Measurements from ENCODE around the gene NRCAM. TPM values are rescaled to one million over a fixed set of nuclear protein-coding genes. Genes with fewer than 3 reads are reported as not detected.

The NRCAM gene
- total and polyA plus RNA-seq, 10 of the 15 experiments (the other 5 are each of a cell fraction or from before 2014, with no cell fraction given) = 0.30 to 2.0 (median 1.0) TPM

DNA sequence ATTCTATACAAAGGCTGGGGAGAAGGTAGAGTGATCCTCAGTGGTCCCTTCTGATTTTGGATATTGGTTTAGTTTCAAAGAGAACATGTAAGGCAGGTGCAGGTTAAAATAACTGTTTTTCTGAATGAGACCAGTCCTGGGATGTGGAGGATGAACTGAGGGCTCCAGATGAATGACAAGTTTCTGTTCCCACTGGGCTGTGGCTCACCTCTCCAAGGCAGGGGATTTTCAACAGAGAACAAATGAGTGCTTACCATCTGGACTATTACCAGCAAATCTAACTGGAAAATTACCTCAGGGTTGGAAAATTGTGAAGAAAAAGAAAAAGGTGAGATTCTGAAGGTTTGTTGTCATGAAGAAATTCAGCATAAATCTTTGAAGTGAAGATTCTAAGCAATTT, 334.1 kb downstream of the NRCAM start:
- FAIRE-seq (no peak), DNase-seq (ENCODE audit: low read depth, low spot score) (no peak), ATAC-seq (peak; percentile 49)
- SMC1A ChIA-PET (ENCODE audit: uncharacterized antibody, unreplicated experiment) = interaction anchor here (1.3 to 3.9 kb wide), 6 partner anchors 9 to 23 kb away, joined by 6 to 65 read pairs (median 20); partner anchors contain the start of gene LAMB4
- Histone ChIP-seq H4K20me1 (ENCODE audit: control insufficient read depth, insufficient read depth) (no peaks in the 10 kb centered on the region), H3K4me2 (ENCODE audit: control insufficient read depth, insufficient read depth) (no peak overlapping the region), H3K36me3 (ENCODE audit: control insufficient read depth in 2 of 2, insufficient read depth in 2 of 2, low read length in 1 of 2) (no peaks in the 10 kb centered on the region), H3K4me1 (ENCODE audit: control insufficient read depth, insufficient read depth, low read length) (no peaks in the 10 kb centered on the region), H3K79me2 (ENCODE audit: control insufficient read depth, insufficient read depth, low read length) (no peaks in the 10 kb centered on the region), H3K4me3 (no peak overlapping the region), H3K9ac (ENCODE audit: control insufficient read depth, insufficient read depth, low read length) (no peak overlapping the region), H3K9me3 (replicated peaks; ENCODE audit: control insufficient read depth, insufficient read depth, low read length) (no peaks in the 10 kb centered on the region), H2AFZ (ENCODE audit: control insufficient read depth, low read depth, low read length) (no peak overlapping the region), H3K27ac (ENCODE audit: control insufficient read depth, insufficient read depth) (no peak overlapping the region), H3K27me3 (replicated peaks in 1 of 2; ENCODE audit: control insufficient read depth in 2 of 2, insufficient read depth in 2 of 2, low read length in 1 of 2) (0 out of 4 replicates have a peak, but pooled peaks cover 0 to 3% of the 10 kb centered on the region in 2 experiments)
- BruUV-seq (replicated peaks) = no TSS peak
- intact Hi-C loops (cut with micrococcal nuclease; ENCODE audit: unreplicated experiment) = no loop called here
- peak; percentile 48; the same call in 1 of the 2 replicates for TF ChIP-seq NFIC (IDR thresholded peaks at IDR 0.05; ENCODE audit: low read depth, low read length)
- TF ChIP-seq RUNX3 (IDR thresholded peaks at IDR 0.05; ENCODE audit: low read length) = peak; percentile 28; the same call in 1 of the 2 replicates
- no peak for TF ChIP-seq PML (IDR thresholded peaks at IDR 0.05; ENCODE audit: low read length)
- peak; percentile 59 to 63; a peak in 2 of 4 replicates for TF ChIP-seq IKZF2 (IDR thresholded peaks at IDR 0.05)
- TF ChIP-seq EED (IDR thresholded peaks at IDR 0.05; ENCODE audit: low read depth) = peak; percentile 30; the same call in 1 of the 2 replicates
- TF ChIP-seq MEF2B (IDR thresholded peaks at IDR 0.05; ENCODE audit: partially characterized antibody, poor library complexity, severe bottlenecking) = peak; percentile 33
- TF ChIP-seq NBN (IDR thresholded peaks at IDR 0.05) = 0 out of 2 replicates have a peak, but pooled peaks have one; percentile 24
- TF ChIP-seq, protein P1, sequence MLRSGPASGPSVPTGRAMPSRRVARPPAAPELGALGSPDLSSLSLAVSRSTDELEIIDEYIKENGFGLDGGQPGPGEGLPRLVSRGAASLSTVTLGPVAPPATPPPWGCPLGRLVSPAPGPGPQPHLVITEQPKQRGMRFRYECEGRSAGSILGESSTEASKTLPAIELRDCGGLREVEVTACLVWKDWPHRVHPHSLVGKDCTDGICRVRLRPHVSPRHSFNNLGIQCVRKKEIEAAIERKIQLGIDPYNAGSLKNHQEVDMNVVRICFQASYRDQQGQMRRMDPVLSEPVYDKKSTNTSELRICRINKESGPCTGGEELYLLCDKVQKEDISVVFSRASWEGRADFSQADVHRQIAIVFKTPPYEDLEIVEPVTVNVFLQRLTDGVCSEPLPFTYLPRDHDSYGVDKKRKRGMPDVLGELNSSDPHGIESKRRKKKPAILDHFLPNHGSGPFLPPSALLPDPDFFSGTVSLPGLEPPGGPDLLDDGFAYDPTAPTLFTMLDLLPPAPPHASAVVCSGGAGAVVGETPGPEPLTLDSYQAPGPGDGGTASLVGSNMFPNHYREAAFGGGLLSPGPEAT (IDR thresholded peaks at IDR 0.05; ENCODE audit: low read depth) = 0 out of 2 replicates have a peak, but pooled peaks have one; percentile 58
- no peak for TF ChIP-seq FOXM1 (IDR thresholded peaks at IDR 0.05; ENCODE audit: low read depth, low read length)
- TF ChIP-seq BCL11A (IDR thresholded peaks at IDR 0.05; ENCODE audit: low read depth, low read length) = peak; percentile 38; the same call in 1 of the 2 replicates
- TF ChIP-seq, protein P2, sequence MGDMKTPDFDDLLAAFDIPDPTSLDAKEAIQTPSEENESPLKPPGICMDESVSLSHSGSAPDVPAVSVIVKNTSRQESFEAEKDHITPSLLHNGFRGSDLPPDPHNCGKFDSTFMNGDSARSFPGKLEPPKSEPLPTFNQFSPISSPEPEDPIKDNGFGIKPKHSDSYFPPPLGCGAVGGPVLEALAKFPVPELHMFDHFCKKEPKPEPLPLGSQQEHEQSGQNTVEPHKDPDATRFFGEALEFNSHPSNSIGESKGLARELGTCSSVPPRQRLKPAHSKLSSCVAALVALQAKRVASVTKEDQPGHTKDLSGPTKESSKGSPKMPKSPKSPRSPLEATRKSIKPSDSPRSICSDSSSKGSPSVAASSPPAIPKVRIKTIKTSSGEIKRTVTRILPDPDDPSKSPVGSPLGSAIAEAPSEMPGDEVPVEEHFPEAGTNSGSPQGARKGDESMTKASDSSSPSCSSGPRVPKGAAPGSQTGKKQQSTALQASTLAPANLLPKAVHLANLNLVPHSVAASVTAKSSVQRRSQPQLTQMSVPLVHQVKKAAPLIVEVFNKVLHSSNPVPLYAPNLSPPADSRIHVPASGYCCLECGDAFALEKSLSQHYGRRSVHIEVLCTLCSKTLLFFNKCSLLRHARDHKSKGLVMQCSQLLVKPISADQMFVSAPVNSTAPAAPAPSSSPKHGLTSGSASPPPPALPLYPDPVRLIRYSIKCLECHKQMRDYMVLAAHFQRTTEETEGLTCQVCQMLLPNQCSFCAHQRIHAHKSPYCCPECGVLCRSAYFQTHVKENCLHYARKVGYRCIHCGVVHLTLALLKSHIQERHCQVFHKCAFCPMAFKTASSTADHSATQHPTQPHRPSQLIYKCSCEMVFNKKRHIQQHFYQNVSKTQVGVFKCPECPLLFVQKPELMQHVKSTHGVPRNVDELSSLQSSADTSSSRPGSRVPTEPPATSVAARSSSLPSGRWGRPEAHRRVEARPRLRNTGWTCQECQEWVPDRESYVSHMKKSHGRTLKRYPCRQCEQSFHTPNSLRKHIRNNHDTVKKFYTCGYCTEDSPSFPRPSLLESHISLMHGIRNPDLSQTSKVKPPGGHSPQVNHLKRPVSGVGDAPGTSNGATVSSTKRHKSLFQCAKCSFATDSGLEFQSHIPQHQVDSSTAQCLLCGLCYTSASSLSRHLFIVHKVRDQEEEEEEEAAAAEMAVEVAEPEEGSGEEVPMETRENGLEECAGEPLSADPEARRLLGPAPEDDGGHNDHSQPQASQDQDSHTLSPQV (IDR thresholded peaks at IDR 0.05) = no peak
- no peak for TF ChIP-seq NFXL1 (IDR thresholded peaks at IDR 0.05; ENCODE audit: borderline replicate concordance)
- TF ChIP-seq TCF12 (IDR thresholded peaks at IDR 0.05; ENCODE audit: low read depth, low read length) = 0 out of 2 replicates have a peak, but pooled peaks have one; percentile 31
- TF ChIP-seq, protein P3, sequence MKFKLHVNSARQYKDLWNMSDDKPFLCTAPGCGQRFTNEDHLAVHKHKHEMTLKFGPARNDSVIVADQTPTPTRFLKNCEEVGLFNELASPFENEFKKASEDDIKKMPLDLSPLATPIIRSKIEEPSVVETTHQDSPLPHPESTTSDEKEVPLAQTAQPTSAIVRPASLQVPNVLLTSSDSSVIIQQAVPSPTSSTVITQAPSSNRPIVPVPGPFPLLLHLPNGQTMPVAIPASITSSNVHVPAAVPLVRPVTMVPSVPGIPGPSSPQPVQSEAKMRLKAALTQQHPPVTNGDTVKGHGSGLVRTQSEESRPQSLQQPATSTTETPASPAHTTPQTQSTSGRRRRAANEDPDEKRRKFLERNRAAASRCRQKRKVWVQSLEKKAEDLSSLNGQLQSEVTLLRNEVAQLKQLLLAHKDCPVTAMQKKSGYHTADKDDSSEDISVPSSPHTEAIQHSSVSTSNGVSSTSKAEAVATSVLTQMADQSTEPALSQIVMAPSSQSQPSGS (IDR thresholded peaks at IDR 0.05; ENCODE audit: low read length) = 0 out of 2 replicates have a peak, but pooled peaks have one; percentile 28
- peak; percentile 62 for TF ChIP-seq IKZF1 (conservative IDR thresholded peaks at IDR 0.05)
- TF ChIP-seq, protein P4, sequence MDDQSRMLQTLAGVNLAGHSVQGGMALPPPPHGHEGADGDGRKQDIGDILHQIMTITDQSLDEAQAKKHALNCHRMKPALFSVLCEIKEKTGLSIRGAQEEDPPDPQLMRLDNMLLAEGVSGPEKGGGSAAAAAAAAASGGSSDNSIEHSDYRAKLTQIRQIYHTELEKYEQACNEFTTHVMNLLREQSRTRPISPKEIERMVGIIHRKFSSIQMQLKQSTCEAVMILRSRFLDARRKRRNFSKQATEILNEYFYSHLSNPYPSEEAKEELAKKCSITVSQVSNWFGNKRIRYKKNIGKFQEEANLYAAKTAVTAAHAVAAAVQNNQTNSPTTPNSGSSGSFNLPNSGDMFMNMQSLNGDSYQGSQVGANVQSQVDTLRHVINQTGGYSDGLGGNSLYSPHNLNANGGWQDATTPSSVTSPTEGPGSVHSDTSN (IDR thresholded peaks at IDR 0.05; ENCODE audit: insufficient replicate concordance, low read depth, low read length) = no peak
- peak; percentile 59 for TF ChIP-seq MTA2 (IDR thresholded peaks at IDR 0.05; ENCODE audit: low read depth)
- in situ Hi-C loops (cut with MboI) = no loop called here
- RAD21 ChIA-PET (ENCODE audit: unreplicated experiment) = interaction anchor here (0.8 to 2.1 kb wide), 7 partner anchors 10 to 23 kb away, joined by 3 to 16 read pairs (median 5); no protein-coding TSS in a partner anchor
- CTCF ChIA-PET = interaction anchor here (0.9 to 4.1 kb wide), 5 partner anchors 9 to 101 kb away, joined by 3 to 34 read pairs (median 6); partner anchors contain the start of gene LAMB4
- POLR2A ChIA-PET = interaction anchor here (3.3 kb wide), 1 partner anchor 11 kb away, joined by 31 read pairs; no protein-coding TSS in a partner anchor
